HG02610 (cell line): ENCODE measurements around the gene C16orf74.

Source experiments
- ATAC-seq: cut with Tn5 transposase; IDR thresholded peaks from one replicate; pipeline ENCODE4 v1.9.1; 2021; ENCODE audit warnings: mild to moderate bottlenecking, moderate library complexity; ENCODE audit not compliant: unreplicated experiment

Gene C16orf74

DNA sequence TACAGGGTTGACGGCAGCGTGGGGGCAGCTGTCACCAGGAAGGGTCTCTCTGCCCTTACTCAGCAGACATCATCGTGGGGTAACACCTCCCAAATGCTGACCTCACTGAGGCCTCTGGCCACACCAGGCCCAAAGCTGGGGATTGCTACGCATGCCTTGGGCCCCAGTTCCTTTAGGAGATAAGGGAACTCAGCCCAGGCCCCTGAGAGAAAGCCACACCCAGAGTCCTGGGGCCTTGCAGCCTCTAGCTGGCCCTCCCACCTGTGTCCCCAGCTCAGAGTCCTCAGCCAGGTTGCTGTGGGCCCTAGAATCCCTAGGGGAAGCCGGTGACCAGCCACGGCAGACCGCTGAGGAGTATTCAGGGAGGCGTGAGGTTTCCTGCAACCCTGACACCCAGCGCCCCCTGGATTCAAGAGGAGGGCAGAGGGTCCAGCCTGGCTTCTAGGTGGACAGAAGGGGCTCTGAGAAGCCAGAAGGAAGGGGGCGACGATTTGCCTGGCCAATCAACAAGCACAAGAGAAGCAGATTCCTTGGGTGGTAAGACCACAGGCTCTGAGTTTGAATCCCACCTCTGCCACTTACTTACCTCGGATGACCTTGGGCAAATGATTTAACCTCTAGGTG lies 51.8 kb downstream of the C16orf74 start:
- no peak for ATAC-seq

DNA sequence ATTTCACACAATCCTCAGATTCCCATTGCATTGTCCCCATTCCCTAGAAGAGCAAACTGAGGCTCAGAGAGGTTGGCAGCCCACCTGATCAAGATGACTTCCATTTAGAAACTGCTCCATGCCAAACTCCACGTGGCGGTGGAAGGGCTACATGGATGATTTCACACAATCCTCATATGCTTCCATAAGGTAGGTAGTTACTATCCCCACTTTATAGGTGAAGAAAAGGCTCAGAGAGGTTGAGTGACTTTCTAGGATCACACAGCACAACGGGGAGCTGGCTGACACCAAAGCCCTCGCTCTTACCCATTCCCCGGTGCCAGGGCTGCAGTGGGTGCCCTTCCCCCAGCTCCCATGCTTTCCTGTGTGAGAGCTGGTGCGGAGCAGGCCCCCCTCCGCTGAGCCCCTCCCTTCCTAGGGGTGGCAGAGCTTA lies 52.4 kb downstream of the C16orf74 start:
- ATAC-seq = no peak

DNA sequence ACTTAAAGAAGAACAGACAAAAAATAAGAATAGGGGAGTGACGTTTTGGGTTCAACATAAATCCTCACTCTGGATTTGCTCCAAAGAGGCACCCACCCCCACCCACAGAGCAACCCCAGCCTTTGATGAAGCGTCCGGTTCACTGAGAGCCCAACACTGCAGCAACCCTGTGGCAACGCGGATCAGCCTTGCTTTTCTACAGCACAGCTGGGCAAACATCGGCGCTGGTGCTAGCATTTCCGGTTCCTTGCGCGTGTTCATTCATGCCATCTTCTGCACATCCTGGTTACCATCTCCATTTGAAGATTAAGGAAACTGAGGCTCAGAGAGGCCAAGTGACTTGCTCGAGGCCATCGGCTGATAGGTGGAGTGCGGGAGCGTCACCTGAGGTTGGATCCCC lies 53.5 kb downstream of the C16orf74 start:
- ATAC-seq = no peak

DNA sequence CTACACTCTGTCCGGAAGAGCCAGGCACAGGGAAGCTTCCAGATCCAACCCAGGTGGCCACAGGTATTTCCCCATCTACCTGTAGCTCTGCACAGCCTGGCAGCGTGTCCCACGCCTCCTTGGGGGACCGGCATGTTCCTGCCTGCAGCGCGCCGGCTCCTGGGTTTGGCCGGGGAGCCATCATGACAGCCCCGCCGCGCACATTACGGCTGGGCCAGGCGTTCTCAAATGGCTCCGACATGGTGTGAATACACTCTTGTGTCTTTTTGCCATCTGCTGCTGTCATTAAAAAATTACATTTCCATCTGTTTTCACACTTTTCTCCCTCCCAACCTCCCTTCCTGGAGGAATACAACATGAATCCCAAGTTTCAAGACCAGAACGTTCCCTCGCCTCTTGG lies 54.1 kb downstream of the C16orf74 start:
- ATAC-seq = no peak

DNA sequence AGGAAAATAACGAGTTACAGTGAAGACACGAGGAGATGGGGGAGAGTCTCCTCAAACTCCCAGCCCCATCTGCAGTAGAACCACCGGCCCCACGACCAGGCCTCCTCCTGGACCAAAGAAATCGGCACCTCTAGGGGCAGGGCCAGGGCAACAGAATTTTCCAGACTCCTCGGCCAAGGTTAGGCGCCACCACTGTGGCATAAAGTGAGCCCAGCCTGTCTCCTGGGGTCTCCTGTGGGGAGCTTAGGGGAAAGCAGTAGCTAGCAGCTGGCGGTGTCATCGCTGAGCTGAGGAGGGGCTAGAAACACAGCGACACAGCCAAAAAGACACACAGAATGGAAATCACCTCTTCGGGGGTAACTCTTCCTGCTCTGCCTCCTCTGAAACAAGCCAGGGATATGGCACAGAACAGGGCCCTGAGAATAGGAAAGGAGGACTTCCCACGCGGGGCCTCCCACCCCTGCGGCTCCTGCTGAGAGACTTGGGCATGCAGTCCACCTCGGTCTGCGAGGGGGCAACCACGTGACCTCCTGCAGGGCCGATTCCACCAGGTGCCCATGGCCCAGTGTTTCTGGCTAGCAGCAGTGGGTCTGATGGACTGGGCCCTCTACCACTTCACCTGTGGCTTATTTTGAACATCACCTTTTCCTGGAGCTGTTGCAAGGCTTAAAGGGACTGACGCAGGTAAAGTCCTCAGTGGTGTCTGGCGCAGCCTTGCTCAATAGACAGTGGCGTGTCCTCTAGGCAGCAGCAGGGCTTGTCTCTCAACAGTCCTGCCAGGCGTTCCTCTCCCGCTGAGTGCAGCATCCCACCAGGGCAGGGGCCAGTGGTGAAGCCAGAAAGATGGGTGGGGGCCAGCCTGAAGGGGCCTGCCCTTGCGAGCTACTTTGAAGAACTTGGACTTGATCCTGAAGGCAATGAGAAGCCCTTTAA lies 55.4 kb downstream of the C16orf74 start:
- ATAC-seq = no peak

DNA sequence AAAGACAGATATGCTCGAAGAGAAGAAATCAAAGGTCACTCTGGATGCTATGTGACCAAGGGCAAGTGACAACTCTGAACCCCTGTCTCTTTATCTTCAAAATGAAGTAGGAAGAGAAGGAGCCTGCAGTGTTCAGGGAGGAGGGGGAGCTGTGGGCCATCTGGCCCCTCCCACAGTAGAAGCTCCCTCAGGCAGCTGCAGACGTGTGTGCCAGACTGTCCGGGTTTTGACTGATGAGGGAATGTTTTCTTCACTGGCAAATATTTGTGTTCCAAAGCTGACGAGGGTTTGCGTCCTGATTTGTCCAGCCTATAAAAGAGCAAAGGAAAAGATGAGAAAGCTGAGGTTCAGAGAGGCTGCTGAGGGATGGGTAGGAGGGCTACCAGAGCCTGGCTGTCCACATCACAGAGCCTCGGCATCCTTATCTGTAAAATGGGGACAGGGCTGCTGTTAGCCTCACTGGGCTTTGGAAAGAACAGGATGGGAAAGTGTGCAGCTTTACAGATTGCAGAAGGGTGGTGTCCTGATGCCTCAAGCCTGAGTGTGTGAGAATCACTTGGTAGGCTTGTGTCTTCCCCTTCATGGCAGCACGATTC lies 60.3 kb downstream of the C16orf74 start:
- no peak for ATAC-seq

DNA sequence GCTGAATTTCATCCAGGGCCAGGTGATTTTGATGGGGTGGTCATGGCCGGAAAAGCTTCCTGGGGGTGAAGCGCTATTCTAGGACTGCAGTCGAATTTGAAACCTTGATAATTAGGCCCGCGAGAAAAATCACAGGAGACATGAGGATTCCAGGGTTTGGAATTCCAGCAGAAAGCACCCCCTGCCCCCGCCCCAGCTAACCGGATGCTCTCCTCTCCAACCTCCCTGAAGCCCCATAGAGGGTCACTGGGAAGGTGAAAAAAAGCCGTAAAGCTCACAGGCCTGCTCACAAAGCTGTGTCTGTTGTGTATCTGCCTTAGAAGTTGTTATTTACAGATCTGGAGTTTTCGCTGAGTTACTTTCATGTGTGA lies 61.0 kb downstream of the C16orf74 start:
- ATAC-seq = no peak

DNA sequence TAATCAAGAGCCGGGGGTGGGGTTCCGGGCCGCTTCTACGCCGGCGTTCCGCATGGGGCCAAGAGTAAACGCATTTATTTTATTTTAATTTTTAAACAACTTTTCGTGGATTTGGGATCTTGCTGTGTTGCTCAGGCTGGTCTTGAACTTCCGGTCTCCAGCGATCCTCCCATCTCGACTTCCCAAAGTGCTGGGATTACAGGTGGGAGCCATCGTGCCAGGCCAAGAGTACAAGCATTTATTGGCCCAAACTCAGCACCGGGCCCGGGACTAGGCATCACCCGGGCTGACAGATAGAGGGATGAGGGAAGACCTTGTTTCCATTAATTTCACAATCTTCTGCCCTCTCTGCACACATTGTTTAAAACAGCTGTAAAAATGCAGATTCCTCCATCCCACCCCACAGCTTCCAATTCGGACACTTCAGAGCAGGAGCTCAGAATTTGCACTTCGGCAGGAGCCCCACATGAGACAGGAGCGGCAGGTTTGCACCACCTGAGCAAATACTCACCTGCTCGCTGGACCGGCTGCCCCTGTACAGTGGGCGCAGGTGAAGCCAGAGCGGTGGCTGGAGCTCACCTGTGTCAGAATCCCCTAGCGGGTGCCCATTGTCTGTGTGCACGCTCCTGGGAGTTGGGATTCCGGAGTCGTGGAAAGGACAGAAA lies 61.5 kb downstream of the C16orf74 start:
- no peak for ATAC-seq

DNA sequence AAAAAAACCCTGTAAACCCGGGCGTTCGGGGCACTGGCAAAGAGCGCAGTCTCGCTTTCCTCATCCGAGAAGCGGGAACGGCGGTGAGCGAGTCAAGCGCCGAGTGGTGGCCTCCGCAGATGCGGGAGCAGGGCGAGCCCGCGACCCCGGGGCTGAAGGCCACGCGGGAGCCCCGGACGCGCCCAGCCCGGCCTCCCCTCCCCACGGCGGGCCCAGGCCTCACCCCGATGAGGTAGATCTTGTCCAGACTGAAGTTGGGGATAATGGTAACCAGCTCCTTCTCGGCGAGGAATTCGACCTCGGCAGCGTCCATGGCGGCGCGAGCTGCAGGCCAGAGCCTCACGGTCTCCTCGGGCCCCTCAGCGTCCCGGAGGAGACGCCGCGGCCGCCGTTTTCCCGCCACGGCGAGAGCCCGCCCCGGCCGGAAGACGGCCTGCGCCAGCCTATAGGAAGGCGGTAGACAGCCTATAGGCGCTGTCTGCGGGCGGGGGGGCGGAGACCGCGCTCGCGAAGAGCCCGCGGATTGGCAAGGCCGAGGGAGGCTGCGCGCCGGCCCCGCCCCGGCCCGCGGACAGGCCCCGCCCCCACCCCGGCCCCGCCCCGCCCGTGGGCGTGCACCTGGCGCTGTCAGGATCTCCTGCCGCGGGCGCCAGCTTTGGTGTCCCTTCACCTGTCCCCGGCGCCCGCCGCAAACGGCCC lies 62.2 kb downstream of the C16orf74 start, which contains the start of gene GINS2:
Gene GINS2, minus strand, starts transcription at position 369 of the 699 bp plus-strand sequence. Its CDS starts 56 bp downstream, at position 313.
- peak; percentile 98 for ATAC-seq

DNA sequence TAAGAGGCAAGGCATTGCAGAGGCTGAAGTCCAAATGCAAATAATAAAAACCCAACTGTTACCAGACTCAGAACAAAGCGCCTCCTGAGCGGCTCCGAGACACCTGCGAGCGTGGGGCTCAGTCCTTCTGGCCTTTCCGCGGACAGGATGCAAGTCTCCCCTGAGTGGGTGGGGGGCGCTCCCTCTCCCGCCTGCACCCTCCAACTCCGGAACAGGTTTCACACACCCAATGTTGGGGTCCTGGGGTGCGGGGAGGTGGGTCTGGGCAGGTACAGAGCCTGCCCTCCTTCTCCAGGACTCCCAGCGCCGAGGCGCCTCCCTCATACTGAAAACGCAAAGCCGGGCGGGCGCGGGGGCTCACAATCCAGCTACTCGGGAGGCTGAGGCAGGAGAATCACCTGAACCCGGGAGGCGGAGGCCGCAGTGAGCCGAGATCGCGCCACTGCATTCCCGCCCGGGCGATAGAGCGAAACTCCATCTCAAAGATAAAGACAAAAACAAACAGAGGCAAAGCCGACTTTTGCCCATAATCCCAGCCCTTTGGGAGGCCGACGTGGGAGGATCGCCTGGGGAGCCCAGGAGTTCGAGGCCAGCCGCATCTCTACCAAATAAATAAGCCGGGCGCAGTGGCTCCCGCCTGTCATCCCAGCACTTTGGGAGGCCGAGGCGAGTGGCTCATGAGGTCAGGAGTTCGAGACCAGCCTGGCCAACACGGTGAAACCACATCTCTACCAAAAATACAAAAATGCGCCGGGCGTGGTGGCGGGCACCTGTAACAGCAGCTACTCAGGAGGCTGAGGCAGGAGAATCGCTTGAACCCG lies 63.0 kb downstream of the C16orf74 start:
- no peak for ATAC-seq

DNA sequence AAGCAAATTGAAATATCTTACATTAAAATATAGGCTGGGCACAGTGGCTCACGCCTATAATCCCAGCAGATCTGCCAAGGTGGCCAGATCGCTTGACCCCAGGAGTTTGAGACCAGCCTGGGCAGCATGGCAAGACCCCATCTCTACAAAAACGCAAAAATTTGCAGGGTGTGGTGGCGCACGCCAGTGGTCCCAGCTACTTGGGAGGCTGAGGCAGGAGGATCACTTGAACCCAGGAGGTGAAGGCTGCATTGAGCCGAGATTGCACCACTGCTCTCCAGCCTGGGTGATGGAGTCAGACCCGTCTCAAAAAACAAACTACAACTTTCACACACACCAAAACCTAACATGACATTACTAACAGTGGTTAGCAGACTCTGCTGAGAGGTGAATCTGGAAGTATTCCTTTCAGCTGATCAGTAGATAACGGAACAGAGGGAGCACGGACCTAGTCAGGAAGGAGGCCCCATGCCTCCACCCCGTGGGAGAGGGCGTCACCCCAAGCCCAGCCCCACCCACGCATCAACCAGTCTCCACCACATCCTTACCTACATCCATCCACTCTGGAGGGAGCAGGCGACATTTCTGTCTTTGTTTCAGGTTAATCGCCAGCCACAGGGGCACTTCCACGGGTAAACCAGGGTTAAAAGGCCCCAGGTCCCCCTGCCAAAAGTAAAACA lies 63.8 kb downstream of the C16orf74 start:
- no peak for ATAC-seq

DNA sequence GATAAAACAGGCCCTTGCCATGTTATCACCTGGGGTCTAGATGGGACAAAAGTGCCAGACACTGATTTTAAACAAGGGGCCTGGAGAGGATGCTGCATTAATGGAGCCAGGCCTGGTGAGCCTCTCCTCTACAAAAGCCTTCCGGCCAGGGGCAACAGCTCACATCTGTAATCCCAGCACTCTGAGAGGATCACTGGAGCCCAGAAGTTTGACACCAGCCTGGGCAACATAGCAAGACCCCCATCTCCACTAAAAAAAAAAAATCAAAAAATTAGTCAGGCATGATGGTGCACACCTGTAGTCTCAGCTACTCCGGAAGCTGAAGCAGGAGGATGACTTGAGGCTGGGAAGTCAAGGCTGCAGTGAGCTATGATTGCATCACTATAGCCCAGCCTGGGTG lies 65.6 kb downstream of the C16orf74 start:
- ATAC-seq = no peak

DNA sequence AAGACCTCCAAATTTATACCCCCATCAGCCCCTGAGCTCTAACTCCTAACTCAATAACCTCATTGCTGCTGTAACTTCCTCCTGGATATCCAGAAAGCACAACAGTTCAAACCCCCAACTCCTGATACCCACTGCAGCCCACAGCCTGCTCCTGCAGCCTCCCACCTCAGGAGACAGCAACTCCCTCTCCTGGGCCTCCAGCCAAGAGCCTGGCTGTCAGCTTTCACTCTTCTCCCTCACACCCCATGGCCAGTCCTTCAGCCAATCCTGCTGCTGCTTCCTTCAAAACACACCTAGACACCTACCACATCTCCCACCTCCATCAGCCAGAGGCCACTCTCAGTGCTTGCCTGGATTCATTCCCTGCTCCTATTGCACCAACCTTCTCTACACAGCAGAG lies 67.5 kb downstream of the C16orf74 start:
- no peak for ATAC-seq

DNA sequence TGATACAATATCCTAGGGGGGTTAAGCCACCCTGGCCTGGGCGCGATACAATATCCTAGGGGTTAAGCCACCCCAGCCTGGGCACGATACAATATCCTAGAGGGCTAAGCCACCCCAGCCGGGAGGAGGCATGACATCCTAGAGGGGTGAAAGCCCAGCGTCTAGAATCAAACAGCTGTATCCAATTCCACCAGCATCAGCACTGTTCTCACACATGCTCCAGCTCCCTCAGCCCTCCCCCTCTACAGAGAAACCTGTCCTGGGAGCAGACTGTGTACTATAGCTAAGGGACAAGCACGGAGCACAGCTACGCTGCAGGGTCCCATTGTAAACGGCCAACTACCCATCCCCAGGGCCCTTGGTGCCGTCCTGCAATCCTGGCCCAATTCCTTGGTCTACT lies 68.4 kb downstream of the C16orf74 start:
- ATAC-seq = no peak

DNA sequence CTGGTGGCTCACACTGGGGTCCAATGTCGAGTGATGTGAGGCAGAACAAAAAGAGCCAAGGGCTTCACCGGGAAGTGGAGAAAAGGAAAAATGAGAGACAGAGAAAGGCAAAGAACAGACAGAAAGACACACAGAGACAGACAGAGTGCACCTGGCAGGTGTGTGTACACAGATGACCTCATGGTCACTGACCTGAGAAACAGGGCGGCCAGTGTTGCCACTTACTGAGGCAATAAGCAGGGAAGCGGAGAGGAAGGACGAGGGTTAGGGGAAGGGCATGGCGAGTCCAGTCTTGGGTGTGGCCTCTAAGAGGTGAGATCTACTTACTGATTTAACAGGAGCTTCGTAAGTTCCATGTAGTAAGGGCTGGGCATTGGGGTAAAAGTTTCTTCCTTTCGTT lies 69.6 kb downstream of the C16orf74 start:
- ATAC-seq = no peak

DNA sequence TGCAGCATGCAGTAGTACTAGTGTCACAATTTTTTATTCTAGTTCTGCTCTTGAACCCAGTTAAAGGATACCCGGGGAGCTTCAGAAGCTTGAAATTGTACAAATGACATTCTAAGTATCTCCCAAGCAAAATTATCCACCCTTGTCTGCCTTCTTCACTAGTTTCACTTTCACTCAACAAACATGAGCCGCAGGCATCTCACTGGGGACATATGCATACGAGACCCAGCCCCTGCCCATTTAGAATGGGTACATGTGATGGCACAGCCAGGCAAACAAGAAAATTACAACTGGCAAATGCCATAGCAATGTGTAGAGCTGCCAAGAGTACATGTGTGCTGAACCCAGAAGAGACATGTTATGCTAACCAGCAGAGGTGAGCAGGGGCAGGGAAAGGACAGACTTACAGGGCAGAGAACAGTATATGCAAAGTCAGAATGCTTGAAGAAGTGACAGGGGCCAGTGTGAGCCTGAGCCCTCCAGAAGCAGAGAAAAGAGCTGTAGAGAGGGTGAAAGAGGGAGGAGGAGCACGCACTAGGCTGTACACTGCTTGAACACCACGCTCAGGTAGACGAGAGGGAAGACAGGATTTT lies 70.4 kb downstream of the C16orf74 start:
- ATAC-seq = no peak

DNA sequence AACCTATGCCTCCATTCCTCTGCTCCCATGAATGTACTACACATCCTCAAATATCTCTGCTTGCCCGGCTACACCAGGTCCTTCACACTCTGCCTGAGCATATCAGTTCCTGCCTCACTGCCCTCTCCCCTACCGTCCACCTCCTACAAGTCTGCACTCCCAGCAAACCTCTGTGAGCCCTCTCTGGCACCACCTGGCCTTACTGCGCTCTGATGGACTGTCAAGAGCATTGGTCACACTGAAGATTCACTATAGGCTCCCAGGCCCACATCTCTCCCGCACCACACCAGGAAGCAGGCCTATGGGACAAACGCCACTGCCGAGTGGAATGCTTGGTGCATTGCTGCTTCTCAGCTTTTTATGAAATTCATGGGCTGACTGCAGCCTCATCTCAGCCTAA lies 71.0 kb downstream of the C16orf74 start:
- no peak for ATAC-seq

DNA sequence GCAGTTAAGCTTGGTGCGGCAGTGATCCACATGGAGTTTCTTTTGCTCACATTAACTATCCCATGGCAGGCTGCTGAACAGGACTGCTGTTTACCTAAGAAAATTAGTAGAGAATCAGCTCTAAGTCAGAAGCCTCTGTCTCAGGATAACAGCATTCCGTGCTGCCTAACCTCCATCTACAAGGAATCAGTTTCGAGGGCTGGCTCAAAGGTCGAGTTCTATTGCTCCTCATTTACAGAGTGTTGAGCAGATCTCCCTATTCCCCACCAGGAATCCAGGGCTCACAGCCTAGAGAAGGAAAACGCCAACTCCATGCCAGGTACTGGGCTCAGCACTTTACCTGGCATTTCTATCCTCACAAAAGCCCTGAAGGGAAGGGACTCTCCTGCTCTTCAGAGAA lies 72.1 kb downstream of the C16orf74 start:
- ATAC-seq = no peak

DNA sequence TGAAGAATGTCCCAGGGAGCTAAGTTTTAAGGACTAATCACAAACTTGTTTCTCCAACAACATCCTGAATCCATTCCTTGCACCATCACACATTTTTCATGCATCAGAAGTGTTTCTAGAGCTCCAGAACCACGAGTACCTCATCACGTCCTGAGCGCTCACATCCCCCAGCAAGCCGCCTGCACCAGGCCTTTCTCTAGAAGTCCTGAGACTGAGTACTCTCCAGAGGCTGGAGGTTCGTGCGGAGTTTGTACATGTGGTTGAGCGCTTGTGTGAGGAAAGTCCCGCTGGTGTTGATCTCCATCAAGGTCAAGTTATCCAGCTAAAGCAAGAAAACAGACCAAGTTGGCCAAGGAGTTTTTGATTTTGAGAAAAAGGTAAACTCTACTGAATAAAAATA lies 72.9 kb downstream of the C16orf74 start:
- ATAC-seq = no peak
